GM21381 (cell line): ENCODE data around the gene ARHGAP44.
"Not testable (repeated sequence)": the region's sequence is repeated elsewhere in the genome, so short reads cannot be mapped to it uniquely, and the experiment has no call there.

Experiments used
- ATAC-seq: cut with Tn5 transposase; IDR thresholded peaks from one replicate; pipeline ENCODE4 v1.9.1; 2021; ENCODE audit warnings: mild to moderate bottlenecking, moderate library complexity; ENCODE audit not compliant: unreplicated experiment

ARHGAP44 gene

GRCh38 chr17:12958786-12959185 is 169.5 kb downstream of the ARHGAP44 start:
- no peak for ATAC-seq

GRCh38 chr17:12959441-12959840 is 170.1 kb downstream of the ARHGAP44 start:
- ATAC-seq: no peak

- no peak for ATAC-seq
These were observed 172.4 kb downstream of the ARHGAP44 start for GRCh38 chr17:12961655-12962054.

- ATAC-seq: no peak
These were observed 174.2 kb downstream of the ARHGAP44 start for GRCh38 chr17:12963505-12963904.

- ATAC-seq: no peak
These were observed 174.9 kb downstream of the ARHGAP44 start for GRCh38 chr17:12964162-12964561.

GRCh38 chr17:12964840-12965239 is 175.5 kb downstream of the ARHGAP44 start:
- no peak for ATAC-seq

- no peak for ATAC-seq
These were observed 176.7 kb downstream of the ARHGAP44 start for GRCh38 chr17:12965988-12966387.

GRCh38 chr17:12966413-12966812 is 177.1 kb downstream of the ARHGAP44 start:
- ATAC-seq: no peak

- no peak for ATAC-seq
These were observed 178.7 kb downstream of the ARHGAP44 start for GRCh38 chr17:12967962-12968361.

GRCh38 chr17:12973496-12974004 is 184.3 kb downstream of the ARHGAP44 start:
- no peak for ATAC-seq

- no peak for ATAC-seq
These were observed 184.8 kb downstream of the ARHGAP44 start for GRCh38 chr17:12974005-12974531.

GRCh38 chr17:12977008-12977751 is 187.9 kb downstream of the ARHGAP44 start:
- no peak for ATAC-seq

GRCh38 chr17:12978787-12979186 is 189.5 kb downstream of the ARHGAP44 start:
- not testable (repeated sequence) for ATAC-seq

GRCh38 chr17:12979246-12979645 is 189.9 kb downstream of the ARHGAP44 start:
- no peak for ATAC-seq

GRCh38 chr17:12979826-12980500 is 190.7 kb downstream of the ARHGAP44 start:
- ATAC-seq: no peak

- no peak for ATAC-seq
These were observed 192.9 kb downstream of the ARHGAP44 start for GRCh38 chr17:12982224-12982623.

- no peak for ATAC-seq
These were observed 194.9 kb downstream of the ARHGAP44 start for GRCh38 chr17:12983991-12984884.

GRCh38 chr17:12985431-12986293 is 196.4 kb downstream of the ARHGAP44 start:
- no peak for ATAC-seq

GRCh38 chr17:12987120-12987519 is 197.8 kb downstream of the ARHGAP44 start:
- no peak for ATAC-seq
